GM13976 (cell line): Measurements from ENCODE around the gene LPP.

Experiments used
- DNase-seq: peaks from one replicate; pipeline ENCODE4 v3.0.0; 2012; ENCODE audit warnings: low spot score
- in situ Hi-C: fragments of 300-500 bp; cut with MboI; formaldehyde crosslinking; loops from one replicate; pipeline ENCODE4 v1.12.0; 2022; ENCODE audit warnings: low sequenced_read_pairs, mixed read lengths, inconsistent platforms; ENCODE audit not compliant: unreplicated experiment
- TF ChIP-seq, protein P1 (sequence below): IDR thresholded peaks from 2 replicates; pipeline ENCODE4 v1.5.1; 2012; ENCODE audit warnings: borderline replicate concordance, mild to moderate bottlenecking; ENCODE audit not compliant: insufficient read depth; ENCODE audit errors: extremely low read depth, missing control alignments, control extremely low read depth

Gene LPP

GRCh38 chr3:188567478-188568195 lies 413.7 kb downstream of the LPP start:
- in situ Hi-C loops, result no loop called here
- TF ChIP-seq, protein P1, sequence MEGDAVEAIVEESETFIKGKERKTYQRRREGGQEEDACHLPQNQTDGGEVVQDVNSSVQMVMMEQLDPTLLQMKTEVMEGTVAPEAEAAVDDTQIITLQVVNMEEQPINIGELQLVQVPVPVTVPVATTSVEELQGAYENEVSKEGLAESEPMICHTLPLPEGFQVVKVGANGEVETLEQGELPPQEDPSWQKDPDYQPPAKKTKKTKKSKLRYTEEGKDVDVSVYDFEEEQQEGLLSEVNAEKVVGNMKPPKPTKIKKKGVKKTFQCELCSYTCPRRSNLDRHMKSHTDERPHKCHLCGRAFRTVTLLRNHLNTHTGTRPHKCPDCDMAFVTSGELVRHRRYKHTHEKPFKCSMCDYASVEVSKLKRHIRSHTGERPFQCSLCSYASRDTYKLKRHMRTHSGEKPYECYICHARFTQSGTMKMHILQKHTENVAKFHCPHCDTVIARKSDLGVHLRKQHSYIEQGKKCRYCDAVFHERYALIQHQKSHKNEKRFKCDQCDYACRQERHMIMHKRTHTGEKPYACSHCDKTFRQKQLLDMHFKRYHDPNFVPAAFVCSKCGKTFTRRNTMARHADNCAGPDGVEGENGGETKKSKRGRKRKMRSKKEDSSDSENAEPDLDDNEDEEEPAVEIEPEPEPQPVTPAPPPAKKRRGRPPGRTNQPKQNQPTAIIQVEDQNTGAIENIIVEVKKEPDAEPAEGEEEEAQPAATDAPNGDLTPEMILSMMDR, result no peak
- DNase-seq, result no peak

- TF ChIP-seq, protein P1, result no peak
- no peak for DNase-seq
- in situ Hi-C loops, result no loop called here
Measured at GRCh38 chr3:188568736-188569135, 414.8 kb downstream of the LPP start.

- TF ChIP-seq, protein P1, result no peak
- in situ Hi-C loops, result no loop called here
- DNase-seq, result no peak
Measured at GRCh38 chr3:188571531-188572095, 417.7 kb downstream of the LPP start.

GRCh38 chr3:188573291-188573940 lies 419.5 kb downstream of the LPP start:
- TF ChIP-seq, protein P1, result no peak
- DNase-seq, result no peak
- in situ Hi-C loops, result no loop called here

DNA sequence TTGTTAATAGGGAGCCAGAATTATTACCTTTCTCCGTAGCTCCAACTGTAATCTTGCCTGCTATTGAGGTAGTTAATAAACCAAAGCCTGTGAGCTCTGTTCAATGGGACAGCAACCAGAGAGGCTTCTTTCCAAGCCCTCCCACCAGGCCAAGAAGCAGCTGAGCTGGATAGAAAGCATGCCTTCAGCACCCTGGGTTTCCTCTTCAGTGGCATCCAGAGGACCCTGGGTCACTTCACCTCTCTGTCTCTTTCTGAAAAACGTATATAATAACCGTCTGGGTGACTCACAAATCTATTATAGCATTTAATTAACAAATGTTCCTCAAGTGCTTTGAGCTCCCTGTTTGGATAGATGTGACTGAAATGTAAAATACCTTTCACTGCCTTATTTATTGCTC lies 420.0 kb downstream of the LPP start:
- TF ChIP-seq, protein P1, result no peak
- DNase-seq, result no peak
- in situ Hi-C loops, result no loop called here

- TF ChIP-seq, protein P1, result no peak
- in situ Hi-C loops, result no loop called here
- no peak for DNase-seq
Measured at GRCh38 chr3:188574885-188575284, 420.9 kb downstream of the LPP start.
